Upper lobe of right lung (tissue), 1 donor: ENCODE data around the gene QDPR. TPM values are rescaled to one million over a fixed set of nuclear protein-coding genes. Genes with fewer than 3 reads are reported as not detected.

ENCODE experiments used
- ATAC-seq: fragments of 200-7000 bp; cut with Tn5 transposase; one replicate; pipeline ENCODE4 v1.9.1; 2020; ENCODE audit warnings: mild to moderate bottlenecking, moderate library complexity
- DNase-seq: peaks from one replicate; pipeline ENCODE4 v3.0.0-alpha.2; 2020
- H3K27ac ChIP-seq: fragments of 200-600 bp; one replicate; pipeline ENCODE4 v1.8.0; 2022
- H3K27me3 ChIP-seq: fragments of 200-600 bp; one replicate; pipeline ENCODE4 v1.8.0; 2022; ENCODE audit warnings: mild to moderate bottlenecking
- H3K36me3 ChIP-seq: fragments of 200-600 bp; one replicate; pipeline ENCODE4 v1.8.0; 2022
- H3K4me1 ChIP-seq: fragments of 200-600 bp; one replicate; pipeline ENCODE4 v1.8.0; 2022
- H3K4me3 ChIP-seq: fragments of 200-600 bp; one replicate; pipeline ENCODE4 v1.8.0; 2022; ENCODE audit warnings: mild to moderate bottlenecking
- H3K9me3 ChIP-seq: fragments of 200-600 bp; one replicate; pipeline ENCODE4 v1.8.0; 2022
- intact Hi-C: fragments of 100-400 bp; cut with DNase I; formaldehyde crosslinking; loops from one replicate; pipeline ENCODE4 v1.11.0; 2022
- total RNA-seq: library from RNA; stranded (reverse); fragmentation: NEBNext Ultra II Directional; extraction: Animal tissue kit (Norgen Biotek cat#: 25700); gene quantifications from one replicate; pipeline ENCODE4 v1.2.1, GENCODE V29; 2021
- TF ChIP-seq, protein P1 (sequence below): fragments of 200-600 bp; IDR thresholded peaks from one replicate; pipeline ENCODE4 v1.8.0; 2022; ENCODE audit warnings: antibody characterized with exemption
- donor health status: DM: no; HTN: yes; CAD: no; lungs with severe emphysema.

QDPR gene
- total RNA-seq, 1 donor from 2014 or later = 38.2 TPM

- H3K4me3 ChIP-seq = no peak overlapping the region
- DNase-seq (no peak), ATAC-seq (no peak)
- H3K27me3 ChIP-seq = no peaks in the 10 kb centered on the region
- H3K9me3 ChIP-seq = no peaks in the 10 kb centered on the region
- peaks cover 60% of the 10 kb centered on the region for H3K36me3 ChIP-seq
- H3K4me1 ChIP-seq = no peaks in the 10 kb centered on the region
- no peak overlapping the region for H3K27ac ChIP-seq
- TF ChIP-seq, protein P1, sequence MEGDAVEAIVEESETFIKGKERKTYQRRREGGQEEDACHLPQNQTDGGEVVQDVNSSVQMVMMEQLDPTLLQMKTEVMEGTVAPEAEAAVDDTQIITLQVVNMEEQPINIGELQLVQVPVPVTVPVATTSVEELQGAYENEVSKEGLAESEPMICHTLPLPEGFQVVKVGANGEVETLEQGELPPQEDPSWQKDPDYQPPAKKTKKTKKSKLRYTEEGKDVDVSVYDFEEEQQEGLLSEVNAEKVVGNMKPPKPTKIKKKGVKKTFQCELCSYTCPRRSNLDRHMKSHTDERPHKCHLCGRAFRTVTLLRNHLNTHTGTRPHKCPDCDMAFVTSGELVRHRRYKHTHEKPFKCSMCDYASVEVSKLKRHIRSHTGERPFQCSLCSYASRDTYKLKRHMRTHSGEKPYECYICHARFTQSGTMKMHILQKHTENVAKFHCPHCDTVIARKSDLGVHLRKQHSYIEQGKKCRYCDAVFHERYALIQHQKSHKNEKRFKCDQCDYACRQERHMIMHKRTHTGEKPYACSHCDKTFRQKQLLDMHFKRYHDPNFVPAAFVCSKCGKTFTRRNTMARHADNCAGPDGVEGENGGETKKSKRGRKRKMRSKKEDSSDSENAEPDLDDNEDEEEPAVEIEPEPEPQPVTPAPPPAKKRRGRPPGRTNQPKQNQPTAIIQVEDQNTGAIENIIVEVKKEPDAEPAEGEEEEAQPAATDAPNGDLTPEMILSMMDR = no peak
- intact Hi-C loops = no loop called here
Measured at GRCh38 chr4:17489721-17490120, 22.2 kb downstream of the QDPR start.

- TF ChIP-seq, protein P1 = no peak
- Histone ChIP-seq H3K4me1 (no peaks in the 10 kb centered on the region), H3K27me3 (no peaks in the 10 kb centered on the region), H3K4me3 (no peak overlapping the region), H3K9me3 (no peaks in the 10 kb centered on the region), H3K36me3 (peaks cover 64% of the 10 kb centered on the region), H3K27ac (no peak overlapping the region)
- intact Hi-C loops = no loop called here
- DNase-seq = no peak
- no peak for ATAC-seq
Measured at GRCh38 chr4:17489123-17489522, 22.8 kb downstream of the QDPR start.

- H3K9me3 ChIP-seq = no peaks in the 10 kb centered on the region
- DNase-seq (no peak), ATAC-seq (no peak)
- no peak overlapping the region for H3K27ac ChIP-seq
- TF ChIP-seq, protein P1 = no peak
- H3K27me3 ChIP-seq = no peaks in the 10 kb centered on the region
- H3K36me3 ChIP-seq = peaks cover 29% of the 10 kb centered on the region
- intact Hi-C loops = no loop called here
- H3K4me1 ChIP-seq = no peaks in the 10 kb centered on the region
- no peak overlapping the region for H3K4me3 ChIP-seq
Measured at GRCh38 chr4:17482716-17483115, 29.2 kb downstream of the QDPR start.

GRCh38 chr4:17480955-17481354 lies 30.9 kb downstream of the QDPR start:
- H3K4me1 ChIP-seq = no peaks in the 10 kb centered on the region
- no peak overlapping the region for H3K4me3 ChIP-seq
- H3K9me3 ChIP-seq = no peaks in the 10 kb centered on the region
- DNase-seq (no peak), ATAC-seq (no peak)
- H3K27ac ChIP-seq = no peak overlapping the region
- intact Hi-C loops = no loop called here
- TF ChIP-seq, protein P1 = no peak
- H3K36me3 ChIP-seq = peaks cover 11% of the 10 kb centered on the region
- no peaks in the 10 kb centered on the region for H3K27me3 ChIP-seq

DNA sequence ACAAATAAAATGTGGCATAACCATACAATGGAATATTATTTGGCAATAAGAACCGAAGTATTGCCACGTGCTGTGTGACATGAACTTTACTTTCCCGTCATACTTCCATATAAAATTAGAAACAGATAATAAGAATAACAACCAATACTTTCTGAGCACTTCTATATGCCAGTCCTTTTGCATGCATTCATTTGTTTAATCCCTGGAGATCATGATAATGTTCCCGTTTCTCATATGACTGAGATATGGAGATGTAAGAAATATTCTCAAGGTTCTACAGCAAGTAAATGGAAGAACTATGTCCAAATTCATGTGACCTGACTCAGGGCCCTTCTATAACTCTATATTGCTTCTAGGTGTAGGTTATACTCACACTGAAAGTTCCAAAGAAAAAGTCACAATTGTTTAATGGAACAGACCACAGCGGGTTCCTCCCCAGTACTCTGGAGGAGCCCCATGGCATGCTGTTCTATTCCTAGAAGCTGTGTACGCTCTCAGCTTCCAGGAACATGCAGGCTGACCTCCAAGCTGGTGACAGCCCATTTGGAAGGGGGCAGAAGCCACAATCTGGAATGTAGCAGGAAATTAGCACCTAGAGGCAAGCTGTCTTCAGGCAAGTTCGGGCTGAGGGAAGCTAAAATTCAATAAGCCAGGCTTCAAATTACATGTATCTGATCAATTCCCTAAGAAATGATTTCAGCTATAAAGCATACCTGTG lies 31.5 kb downstream of the QDPR start:
- intact Hi-C loops = no loop called here
- H3K36me3 ChIP-seq = peaks cover 9% of the 10 kb centered on the region
- no peak overlapping the region for H3K4me3 ChIP-seq
- H3K27me3 ChIP-seq = no peaks in the 10 kb centered on the region
- no peaks in the 10 kb centered on the region for H3K9me3 ChIP-seq
- H3K27ac ChIP-seq = no peak overlapping the region
- no peaks in the 10 kb centered on the region for H3K4me1 ChIP-seq
- TF ChIP-seq, protein P1 = no peak
- no peak for DNase-seq
- no peak for ATAC-seq
